ENCODE results near the gene MRPL36.

- no peak for TF ChIP-seq CTCF (IDR thresholded peaks at IDR 0.05; ENCODE audit: low read length)
- TF ChIP-seq EZH2phosphoT487 (IDR thresholded peaks at IDR 0.05; ENCODE audit: low read length): no peak
- no peak for TF ChIP-seq EZH2 (optimal IDR thresholded peaks at IDR 0.05; ENCODE audit: low read depth, low read length)
These were observed 19.6 kb downstream of the MRPL36 start for GRCh38 chr5:1779782-1780613.
